Measurements from ENCODE around the gene SLC25A22. TPM values are rescaled to one million over a fixed set of nuclear protein-coding genes. Genes with fewer than 3 reads are reported as not detected.

The SLC25A22 gene
- total and polyA plus RNA-seq, 4 donors, result 10.6 to 38.2 (median 27.5) TPM

DNA sequence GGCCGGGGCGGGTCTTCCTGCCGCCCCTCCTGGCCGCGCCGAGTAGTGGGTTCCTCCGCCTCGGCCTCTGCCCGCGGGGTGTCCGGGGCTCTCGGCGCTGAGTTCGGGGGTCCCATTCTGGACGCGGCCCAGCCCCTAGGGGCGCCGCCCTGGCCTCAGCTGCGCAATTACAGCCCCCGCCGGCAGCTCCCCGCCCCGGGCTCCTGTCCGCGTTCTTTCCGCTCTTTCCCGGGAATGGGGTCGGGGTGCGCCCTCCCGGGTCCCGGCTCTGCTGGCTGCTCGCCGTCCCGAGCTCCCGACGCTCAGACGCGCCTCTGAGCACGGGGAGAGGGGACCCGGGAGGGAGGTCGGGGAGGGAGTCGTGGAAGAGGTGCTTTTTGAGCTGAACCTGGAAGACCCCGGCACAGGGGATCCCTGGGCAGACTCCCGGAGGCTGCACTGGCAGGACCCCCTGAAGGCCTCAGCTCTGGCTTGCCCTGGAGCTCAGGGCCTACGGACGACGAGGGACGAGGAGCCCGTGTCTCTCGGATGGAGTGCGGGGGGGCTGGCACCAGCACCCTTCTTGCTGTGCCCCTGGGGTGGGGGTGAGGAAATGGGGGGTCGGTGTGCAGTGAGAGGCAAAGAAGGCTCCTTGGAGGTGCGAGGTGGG lies 45.1 kb upstream of the SLC25A22 start:
- DNase-seq, result no peak

DNA sequence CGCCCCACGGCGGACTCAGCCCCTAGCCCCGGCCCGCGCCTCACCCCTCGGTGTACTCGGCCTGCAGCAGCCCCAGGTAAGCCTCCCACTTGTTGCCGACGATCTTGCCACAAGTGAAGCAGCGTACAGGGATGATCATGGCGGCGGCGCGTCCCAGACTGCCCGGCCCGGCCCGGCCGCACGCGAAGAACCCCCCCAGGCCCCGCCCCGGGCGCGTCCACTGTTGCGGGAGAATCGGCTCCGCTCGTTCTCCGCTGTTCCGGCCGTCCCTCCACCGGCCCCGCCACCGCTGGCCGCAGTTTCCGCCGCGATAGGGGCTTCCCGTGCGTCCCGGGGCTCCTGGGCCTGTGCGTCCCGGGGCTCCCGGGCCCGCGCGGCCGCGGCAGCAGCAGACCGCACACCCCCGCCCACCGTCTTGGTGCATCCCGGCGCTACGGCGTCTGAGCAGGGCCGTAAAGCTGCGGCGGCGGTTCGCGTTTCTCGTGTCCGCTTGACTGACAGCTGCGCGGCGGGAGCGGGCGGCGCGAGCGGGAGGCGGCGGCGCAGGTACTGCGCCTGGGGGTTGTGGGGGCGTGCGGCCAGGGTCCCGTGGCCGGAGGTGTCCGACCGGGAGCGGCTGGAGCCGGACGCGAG lies 44.4 kb upstream of the SLC25A22 start, which contains the start of the genes POLR2L and TSPAN4:
POLR2L (minus strand) TSS at position 160 of the 633 bp plus-strand sequence; CDS start at position 139, 21 bp downstream.
TSPAN4 (plus strand) TSS at position 483 of the 633 bp plus-strand sequence. CDS start 7,453 bp downstream, outside the sequence.
- H3K9me3 ChIP-seq (ENCODE audit: control insufficient read depth in 4 of 4, insufficient read depth in 3 of 4, low read length in 3 of 4), result no peaks in the 10 kb centered on the region

More for the DNA sequence above, 45.1 kb upstream of the SLC25A22 start:
- H3K4me3 ChIP-seq, result peak overlapping the region; percentile 70
- peak overlapping the region; percentile 95 to 96 for H3K27ac ChIP-seq (ENCODE audit: low read depth in 1 of 2, low read length in 1 of 2)
- no peak for ATAC-seq (ENCODE audit: insufficient read depth, low FRiP score)
- TF ChIP-seq, protein P1, sequence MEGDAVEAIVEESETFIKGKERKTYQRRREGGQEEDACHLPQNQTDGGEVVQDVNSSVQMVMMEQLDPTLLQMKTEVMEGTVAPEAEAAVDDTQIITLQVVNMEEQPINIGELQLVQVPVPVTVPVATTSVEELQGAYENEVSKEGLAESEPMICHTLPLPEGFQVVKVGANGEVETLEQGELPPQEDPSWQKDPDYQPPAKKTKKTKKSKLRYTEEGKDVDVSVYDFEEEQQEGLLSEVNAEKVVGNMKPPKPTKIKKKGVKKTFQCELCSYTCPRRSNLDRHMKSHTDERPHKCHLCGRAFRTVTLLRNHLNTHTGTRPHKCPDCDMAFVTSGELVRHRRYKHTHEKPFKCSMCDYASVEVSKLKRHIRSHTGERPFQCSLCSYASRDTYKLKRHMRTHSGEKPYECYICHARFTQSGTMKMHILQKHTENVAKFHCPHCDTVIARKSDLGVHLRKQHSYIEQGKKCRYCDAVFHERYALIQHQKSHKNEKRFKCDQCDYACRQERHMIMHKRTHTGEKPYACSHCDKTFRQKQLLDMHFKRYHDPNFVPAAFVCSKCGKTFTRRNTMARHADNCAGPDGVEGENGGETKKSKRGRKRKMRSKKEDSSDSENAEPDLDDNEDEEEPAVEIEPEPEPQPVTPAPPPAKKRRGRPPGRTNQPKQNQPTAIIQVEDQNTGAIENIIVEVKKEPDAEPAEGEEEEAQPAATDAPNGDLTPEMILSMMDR (IDR thresholded peaks at IDR 0.05; ENCODE audit: control extremely low read depth, extremely low read depth), result no peak
- H3K36me3 ChIP-seq (ENCODE audit: control insufficient read depth in 4 of 4, insufficient read depth in 4 of 4, low read length in 4 of 4), result peaks cover 3 to 28% (median 7%) of the 10 kb centered on the region in 4 donors
- H3K9me3 ChIP-seq (ENCODE audit: control insufficient read depth in 4 of 4, insufficient read depth in 3 of 4, low read length in 3 of 4), result no peaks in the 10 kb centered on the region
- WGBS, 2 donors, result 1% methylated on average over 38 to 53 of the region's 53 CpGs
- no peak overlapping the region for H3K9ac ChIP-seq (ENCODE audit: insufficient read depth in 1 of 2, low read length in 2 of 2)
- no peaks in the 10 kb centered on the region for H3K27me3 ChIP-seq (ENCODE audit: control insufficient read depth in 3 of 3, insufficient read depth in 3 of 3, low read length in 2 of 3)
- H3K4me1 ChIP-seq (ENCODE audit: control insufficient read depth in 5 of 5, insufficient read depth in 5 of 5, low read length in 5 of 5), result peaks cover 6 to 44% (median 34%) of the 10 kb centered on the region in 5 donors

DNA sequence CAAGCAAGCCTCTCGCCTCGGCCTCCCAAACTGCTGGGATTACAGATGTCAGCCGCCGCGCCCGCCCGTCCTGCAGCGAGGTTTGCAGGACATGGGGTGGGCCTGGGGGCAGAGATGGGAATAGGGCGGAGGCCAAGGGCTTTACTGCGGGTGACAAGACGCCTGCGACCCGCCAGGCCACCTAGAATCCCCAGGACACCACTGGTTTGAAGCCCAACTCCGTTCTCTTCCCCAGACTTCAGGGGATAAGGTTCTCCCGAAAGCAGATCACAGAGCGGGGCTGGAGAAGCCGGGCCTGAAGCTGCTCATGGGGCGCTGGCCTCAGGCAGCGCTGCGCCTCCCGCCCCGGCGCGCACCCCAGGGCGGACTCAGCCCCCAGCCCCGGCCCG lies 43.9 kb upstream of the SLC25A22 start:
- H3K27ac ChIP-seq (ENCODE audit: low read depth in 1 of 2, low read length in 1 of 2), result peak overlapping the region; percentile 95 to 97
- peaks cover 3 to 38% (median 13%) of the 10 kb centered on the region in 4 donors for H3K36me3 ChIP-seq (ENCODE audit: control insufficient read depth in 4 of 4, insufficient read depth in 4 of 4, low read length in 4 of 4)
- H3K9me3 ChIP-seq (ENCODE audit: control insufficient read depth in 4 of 4, insufficient read depth in 3 of 4, low read length in 3 of 4), result no peaks in the 10 kb centered on the region
- DNase-seq (no peak), ATAC-seq (ENCODE audit: insufficient read depth, low FRiP score) (no peak)
- peak overlapping the region; percentile 70 for H3K4me3 ChIP-seq
- TF ChIP-seq, protein P1 (IDR thresholded peaks at IDR 0.05; ENCODE audit: control extremely low read depth, extremely low read depth), result no peak
- H3K27me3 ChIP-seq (ENCODE audit: control insufficient read depth in 3 of 3, insufficient read depth in 3 of 3, low read length in 2 of 3), result no peaks in the 10 kb centered on the region
- 1 to 2% methylated on average over 27 of the region's 27 CpGs for WGBS, 2 donors
- H3K9ac ChIP-seq (ENCODE audit: insufficient read depth in 1 of 2, low read length in 2 of 2), result no peak overlapping the region
- H3K4me1 ChIP-seq (ENCODE audit: control insufficient read depth in 5 of 5, insufficient read depth in 5 of 5, low read length in 5 of 5), result peaks cover 6 to 42% (median 33%) of the 10 kb centered on the region in 5 donors

More for the DNA sequence above, 44.4 kb upstream of the SLC25A22 start, which contains the start of the genes POLR2L and TSPAN4:
- Histone ChIP-seq H3K36me3 (ENCODE audit: control insufficient read depth in 4 of 4, insufficient read depth in 4 of 4, low read length in 4 of 4) (peaks cover 3 to 35% (median 10%) of the 10 kb centered on the region in 4 donors), H3K4me3 (peak within 1 kb of the TSS; percentile 70), H3K27ac (ENCODE audit: low read depth in 1 of 2, low read length in 1 of 2) (peak within 1 kb of the TSS; percentile 95 to 97), H3K4me1 (ENCODE audit: control insufficient read depth in 5 of 5, insufficient read depth in 5 of 5, low read length in 5 of 5) (peaks cover 6 to 42% (median 33%) of the 10 kb centered on the region in 5 donors), H3K9ac (ENCODE audit: insufficient read depth in 1 of 2, low read length in 2 of 2) (no peak within 1 kb of the TSS), H3K27me3 (ENCODE audit: control insufficient read depth in 3 of 3, insufficient read depth in 3 of 3, low read length in 2 of 3) (no peaks in the 10 kb centered on the region)
- WGBS, 2 donors, result 0 to 1% methylated on average over 66 to 87 of the region's 87 CpGs
- DNase-seq (peak; percentile 89 to 93 (median 89)), ATAC-seq (ENCODE audit: insufficient read depth, low FRiP score) (peak; percentile 75)
- TF ChIP-seq, protein P1 (IDR thresholded peaks at IDR 0.05; ENCODE audit: control extremely low read depth, extremely low read depth), result no peak

Measured in lung (tissue), 12 donors.